Activated CD4-positive, alpha-beta T cell treated with anti-CD3 and anti-CD28 coated beads, Interleukin-2, Interleukin-4, amounts not matched to agents 100 ng/mL and 50 ng/mL, durations not matched to agents 16 hours and 8 hours (primary cell): Measurements from ENCODE around the gene CSTPP1.
"Not testable (repeated sequence)": the region's sequence is repeated elsewhere in the genome, so short reads cannot be mapped to it uniquely, and the experiment has no call there.

Source experiments
- DNase-seq: peaks from one replicate; pipeline ENCODE4 v3.0.0-alpha.2; 2020; ENCODE audit warnings: low spot score

The CSTPP1 gene

GRCh38 chr11:47099918-47100315 lies 163.4 kb downstream of the CSTPP1 start:
- DNase-seq = no peak

GRCh38 chr11:47101406-47101805 lies 164.8 kb downstream of the CSTPP1 start:
- no peak for DNase-seq

- no peak for DNase-seq
Measured at GRCh38 chr11:47104261-47104950, 167.8 kb downstream of the CSTPP1 start.

- DNase-seq = no peak
Measured at GRCh38 chr11:47105541-47105940, 169.0 kb downstream of the CSTPP1 start.

GRCh38 chr11:47105974-47106373 lies 169.4 kb downstream of the CSTPP1 start:
- no peak for DNase-seq

- DNase-seq = no peak
Measured at GRCh38 chr11:47106798-47107411, 170.3 kb downstream of the CSTPP1 start.

GRCh38 chr11:47107744-47108143 lies 171.2 kb downstream of the CSTPP1 start:
- DNase-seq = no peak

GRCh38 chr11:47108214-47108613 lies 171.7 kb downstream of the CSTPP1 start:
- DNase-seq = no peak

- DNase-seq = no peak
Measured at GRCh38 chr11:47109051-47109726, 172.6 kb downstream of the CSTPP1 start.

- no peak for DNase-seq
Measured at GRCh38 chr11:47109727-47110246, 173.2 kb downstream of the CSTPP1 start.

GRCh38 chr11:47111318-47111804 lies 174.8 kb downstream of the CSTPP1 start:
- no peak for DNase-seq

- DNase-seq = not testable (repeated sequence)
Measured at GRCh38 chr11:47112941-47113340, 176.4 kb downstream of the CSTPP1 start.

- not testable (repeated sequence) for DNase-seq
Measured at GRCh38 chr11:47118958-47119688, 182.6 kb downstream of the CSTPP1 start.

- DNase-seq = no peak
Measured at GRCh38 chr11:47121056-47121455, 184.5 kb downstream of the CSTPP1 start.

- no peak for DNase-seq
Measured at GRCh38 chr11:47121731-47122130, 185.2 kb downstream of the CSTPP1 start.

- no peak for DNase-seq
Measured at GRCh38 chr11:47123094-47123493, 186.5 kb downstream of the CSTPP1 start.

- DNase-seq = no peak
Measured at GRCh38 chr11:47124675-47125074, 188.1 kb downstream of the CSTPP1 start.

- no peak for DNase-seq
Measured at GRCh38 chr11:47125083-47125482, 188.5 kb downstream of the CSTPP1 start.

- DNase-seq = no peak
Measured at GRCh38 chr11:47127213-47127612, 190.7 kb downstream of the CSTPP1 start.

GRCh38 chr11:47130543-47130942 lies 194.0 kb downstream of the CSTPP1 start:
- DNase-seq = no peak

GRCh38 chr11:47131136-47131535 lies 194.6 kb downstream of the CSTPP1 start:
- DNase-seq = no peak

GRCh38 chr11:47132490-47132889 lies 195.9 kb downstream of the CSTPP1 start:
- no peak for DNase-seq
